Mucosa of rectum (tissue), 2 donors: ENCODE results near the gene TGFBR3.

Experiments
- H3K27ac ChIP-seq, 2 donors: one replicate each; pipeline ENCODE4 v1.7.0; 2013; ENCODE audit warnings: inconsistent platforms in 2 of 2, low read depth in 2 of 2, low read length in 2 of 2
- H3K27me3 ChIP-seq, 2 donors: one replicate each; pipeline ENCODE4 v1.7.0; 2013; ENCODE audit warnings: low read length in 2 of 2; ENCODE audit not compliant: control insufficient read depth in 2 of 2, insufficient read depth in 2 of 2
- H3K36me3 ChIP-seq, 2 donors: one replicate each; pipeline ENCODE4 v1.7.0; 2013; ENCODE audit warnings: low read length in 2 of 2; ENCODE audit not compliant: control insufficient read depth in 2 of 2, insufficient read depth in 2 of 2
- H3K4me1 ChIP-seq, 2 donors: one replicate each; pipeline ENCODE4 v1.7.0; 2013; ENCODE audit warnings: low read length in 2 of 2, mild to moderate bottlenecking in 1 of 2; ENCODE audit not compliant: control insufficient read depth in 2 of 2, insufficient read depth in 2 of 2
- H3K4me3 ChIP-seq, 2 donors: one replicate each; pipeline ENCODE4 v1.7.0; 2013; ENCODE audit warnings: low read length in 2 of 2
- H3K9ac ChIP-seq, 2 donors: one replicate each; pipeline ENCODE4 v1.7.0; 2013; ENCODE audit warnings: low read length in 2 of 2, low read depth in 1 of 2, mild to moderate bottlenecking in 1 of 2
- H3K9me3 ChIP-seq, 2 donors: one replicate each; pipeline ENCODE4 v1.7.0; 2013; ENCODE audit warnings: low read length in 2 of 2; ENCODE audit not compliant: control insufficient read depth in 2 of 2
- donor health status: healthy.
- donor health status: Normal muscosa, but diverticular disease.

TGFBR3 gene

GRCh38 chr1:91783423-91784170, 102.4 kb downstream of the TGFBR3 start:
- Histone ChIP-seq H3K4me1 (peaks cover 0 to 6% of the 10 kb centered on the region in 2 donors), H3K36me3 (no peaks in the 10 kb centered on the region), H3K9me3 (no peaks in the 10 kb centered on the region), H3K27ac (no peak overlapping the region), H3K9ac (no peak overlapping the region), H3K4me3 (no peak overlapping the region), H3K27me3 (no peaks in the 10 kb centered on the region)

DNA sequence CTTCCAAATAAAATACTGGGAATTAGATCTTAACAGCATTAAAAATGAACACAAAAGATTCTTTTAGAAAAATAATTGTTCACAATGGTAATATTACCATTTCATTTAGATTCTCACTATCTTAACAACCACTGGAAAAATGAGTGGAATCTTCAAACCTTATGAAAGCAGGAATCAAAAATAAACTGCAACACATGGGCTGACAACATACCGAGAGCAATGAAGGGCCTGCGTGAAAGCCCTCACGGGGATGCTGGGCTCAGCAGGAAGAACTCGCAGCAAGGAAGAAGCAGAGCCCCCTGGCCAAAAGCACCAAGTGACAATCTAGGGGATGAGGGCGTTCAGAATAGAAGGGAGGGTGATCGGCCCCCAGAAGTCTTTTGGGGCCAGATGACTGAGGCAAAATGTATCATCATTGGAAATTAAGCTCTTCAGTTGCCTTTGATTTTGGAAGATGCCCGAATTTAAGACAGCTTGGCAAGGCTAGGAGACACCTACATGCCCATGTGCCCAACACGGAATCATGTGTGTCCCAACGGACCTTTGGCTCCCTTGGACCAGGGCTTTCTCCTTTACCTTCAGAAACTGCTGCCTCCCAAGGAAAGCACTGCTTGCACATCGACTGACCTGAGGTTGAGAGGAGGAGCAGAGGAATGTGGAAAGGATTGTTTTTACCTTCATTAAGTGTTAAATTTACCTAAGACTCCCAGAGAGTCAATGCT, 103.9 kb downstream of the TGFBR3 start:
- Histone ChIP-seq H3K27me3 (no peaks in the 10 kb centered on the region), H3K9me3 (no peaks in the 10 kb centered on the region), H3K4me1 (peaks cover 0 to 6% of the 10 kb centered on the region in 2 donors), H3K36me3 (no peaks in the 10 kb centered on the region), H3K9ac (no peak overlapping the region), H3K4me3 (no peak overlapping the region), H3K27ac (peak overlapping the region in 1 of 2 donors; percentile 14)

DNA sequence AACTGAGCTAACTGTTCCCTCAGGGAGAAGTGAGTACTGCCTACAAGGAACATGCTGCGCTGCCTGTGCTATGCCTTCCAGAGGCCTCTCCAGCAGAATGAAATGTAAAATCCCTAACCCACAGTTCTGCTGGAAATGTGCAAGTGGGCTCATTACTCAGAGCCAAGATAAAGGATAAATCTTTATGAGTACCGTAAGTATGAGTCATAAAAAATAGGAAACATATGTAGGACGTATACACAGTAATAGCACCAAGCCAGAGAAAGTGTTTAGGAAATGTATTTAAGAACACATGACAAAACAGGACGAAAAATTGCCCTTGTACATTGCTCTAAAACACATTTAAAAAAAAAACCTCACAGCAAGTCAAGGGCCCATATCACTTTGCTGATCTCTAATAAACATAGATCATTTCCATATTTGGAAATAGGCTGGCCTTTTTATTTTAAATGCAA, 104.6 kb downstream of the TGFBR3 start:
- Histone ChIP-seq H3K27ac (no peak overlapping the region), H3K36me3 (no peaks in the 10 kb centered on the region), H3K4me1 (peaks cover 0 to 6% of the 10 kb centered on the region in 2 donors), H3K27me3 (no peaks in the 10 kb centered on the region), H3K4me3 (no peak overlapping the region), H3K9me3 (no peaks in the 10 kb centered on the region), H3K9ac (no peak overlapping the region)

DNA sequence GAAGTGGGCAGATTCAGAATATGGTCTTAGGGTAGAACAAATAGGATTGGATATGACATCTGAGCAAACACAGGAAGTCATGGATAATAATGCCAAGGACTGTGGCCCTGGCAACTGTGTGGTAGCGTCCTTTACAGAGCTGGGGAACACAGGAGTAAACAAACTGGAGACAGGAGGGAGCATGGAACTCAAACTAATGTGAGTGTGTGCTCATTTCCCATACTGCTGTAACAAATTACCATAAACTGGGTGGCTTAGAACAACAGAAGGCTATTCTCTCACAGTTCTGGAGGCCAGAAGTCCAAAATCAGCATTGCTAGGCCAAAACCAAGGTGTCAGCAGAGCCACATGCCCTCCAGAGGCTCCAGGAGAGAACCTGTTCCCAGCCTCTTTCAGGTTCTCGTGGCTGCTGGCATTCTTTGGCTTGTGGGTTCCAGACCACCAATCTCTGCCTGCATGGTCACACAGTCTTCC, 106.4 kb downstream of the TGFBR3 start:
- no peak overlapping the region for H3K4me3 ChIP-seq
- no peaks in the 10 kb centered on the region for H3K36me3 ChIP-seq
- H3K4me1 ChIP-seq = peaks cover 0 to 6% of the 10 kb centered on the region in 2 donors
- no peaks in the 10 kb centered on the region for H3K27me3 ChIP-seq
- H3K9ac ChIP-seq = no peak overlapping the region
- no peaks in the 10 kb centered on the region for H3K9me3 ChIP-seq
- no peak overlapping the region for H3K27ac ChIP-seq

- Histone ChIP-seq H3K36me3 (no peaks in the 10 kb centered on the region), H3K27ac (no peak overlapping the region), H3K9me3 (no peaks in the 10 kb centered on the region), H3K4me1 (peaks cover 0 to 6% of the 10 kb centered on the region in 2 donors), H3K27me3 (no peaks in the 10 kb centered on the region), H3K9ac (no peak overlapping the region), H3K4me3 (no peak overlapping the region)
These were observed 107.0 kb downstream of the TGFBR3 start for GRCh38 chr1:91778964-91779363.

GRCh38 chr1:91777630-91778300, 108.2 kb downstream of the TGFBR3 start:
- Histone ChIP-seq H3K36me3 (no peaks in the 10 kb centered on the region), H3K27me3 (no peaks in the 10 kb centered on the region), H3K9me3 (no peaks in the 10 kb centered on the region), H3K4me1 (peaks cover 0 to 4% of the 10 kb centered on the region in 2 donors), H3K4me3 (no peak overlapping the region), H3K9ac (no peak overlapping the region), H3K27ac (no peak overlapping the region)

DNA sequence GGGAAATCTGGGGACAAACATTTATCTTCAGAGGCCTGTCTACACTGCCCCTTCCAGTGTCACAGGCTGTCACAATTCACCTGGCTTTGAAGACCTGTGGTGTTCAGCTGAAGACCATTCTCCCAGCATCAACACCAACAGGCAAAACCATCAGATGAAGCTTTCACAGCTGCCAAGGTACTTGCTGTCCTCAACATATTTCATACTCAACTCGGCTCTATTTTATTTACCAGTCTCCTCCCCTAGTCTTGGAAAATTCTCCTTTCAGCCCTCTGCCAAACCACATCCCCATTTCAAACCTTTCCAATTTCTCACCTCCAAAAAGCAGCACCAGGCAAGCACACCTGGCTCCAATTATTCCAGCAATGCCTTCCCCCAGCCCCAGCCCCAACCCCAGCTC, 108.8 kb downstream of the TGFBR3 start:
- peak overlapping the region in 1 of 2 donors; percentile 28 for H3K27ac ChIP-seq
- no peaks in the 10 kb centered on the region for H3K36me3 ChIP-seq
- H3K27me3 ChIP-seq = no peaks in the 10 kb centered on the region
- H3K9ac ChIP-seq = no peak overlapping the region
- H3K9me3 ChIP-seq = no peaks in the 10 kb centered on the region
- H3K4me3 ChIP-seq = no peak overlapping the region
- H3K4me1 ChIP-seq = peaks cover 0 to 2% of the 10 kb centered on the region in 2 donors

DNA sequence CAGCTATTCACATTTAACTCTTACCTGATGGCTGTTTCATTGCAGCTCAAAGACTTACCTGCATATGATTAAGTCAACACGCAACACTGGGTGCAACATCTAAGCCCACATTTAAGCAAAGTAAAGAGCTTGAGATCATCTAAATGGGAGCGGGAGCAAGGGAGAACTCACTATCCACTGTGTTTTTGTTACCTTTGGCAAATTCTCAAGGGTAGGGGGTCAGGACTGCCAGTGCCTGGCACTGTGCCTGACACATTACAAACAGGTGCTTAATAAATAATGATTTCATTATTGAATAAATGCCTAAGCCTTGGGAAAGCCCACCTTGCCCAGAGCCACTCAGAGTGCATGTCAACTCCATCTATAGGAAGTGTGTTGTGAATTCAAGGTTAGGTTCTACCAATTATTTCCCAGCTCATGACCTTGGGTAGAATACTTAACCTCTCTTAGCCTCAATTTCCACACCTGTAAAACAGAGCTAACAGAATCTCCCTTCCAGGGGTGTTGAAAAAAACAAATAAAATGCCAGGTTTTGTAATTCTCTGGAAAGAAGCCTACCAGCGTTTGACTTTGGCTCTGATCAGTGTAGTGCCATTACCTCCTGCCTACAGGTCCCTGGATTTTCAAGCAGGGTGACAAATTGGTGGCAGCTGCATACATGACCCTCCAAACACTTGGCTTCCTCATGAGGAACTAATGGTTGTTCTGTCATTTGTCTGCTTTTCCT, 109.7 kb downstream of the TGFBR3 start:
- H3K27ac ChIP-seq = no peak overlapping the region
- H3K4me3 ChIP-seq = no peak overlapping the region
- no peaks in the 10 kb centered on the region for H3K27me3 ChIP-seq
- no peaks in the 10 kb centered on the region for H3K4me1 ChIP-seq
- no peaks in the 10 kb centered on the region for H3K36me3 ChIP-seq
- no peaks in the 10 kb centered on the region for H3K9me3 ChIP-seq
- no peak overlapping the region for H3K9ac ChIP-seq

DNA sequence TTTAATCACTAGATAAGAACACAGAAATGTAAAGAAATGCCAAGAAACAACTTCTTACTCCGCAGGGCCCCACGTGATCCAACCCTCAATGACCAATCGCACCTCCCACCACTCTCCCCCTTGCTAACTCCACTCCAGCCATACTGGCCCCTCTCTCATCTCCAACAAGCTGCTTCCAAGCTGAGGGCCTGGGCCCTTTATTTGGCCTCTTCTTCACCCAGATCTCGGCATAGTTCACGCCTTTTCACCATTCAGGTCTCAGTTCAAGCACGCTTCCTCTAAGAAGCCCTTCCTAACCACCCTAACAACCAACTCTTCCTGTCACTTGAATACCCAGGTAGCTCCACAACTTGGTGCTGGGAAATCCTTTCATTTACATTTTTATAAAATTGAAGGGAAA, 110.7 kb downstream of the TGFBR3 start:
- no peak overlapping the region for H3K27ac ChIP-seq
- H3K9ac ChIP-seq = no peak overlapping the region
- no peaks in the 10 kb centered on the region for H3K4me1 ChIP-seq
- no peak overlapping the region for H3K4me3 ChIP-seq
- H3K36me3 ChIP-seq = no peaks in the 10 kb centered on the region
- H3K27me3 ChIP-seq = no peaks in the 10 kb centered on the region
- H3K9me3 ChIP-seq = no peaks in the 10 kb centered on the region
